Natural killer cell (primary cell): ENCODE results near the gene DGCR2. TPM values are rescaled to one million over a fixed set of nuclear protein-coding genes. Genes with fewer than 3 reads are reported as not detected.
A peak's percentile ranks its signal among the peaks of the same experiment; 100 is the strongest.
"Not testable (repeated sequence)": the region's sequence is repeated elsewhere in the genome, so short reads cannot be mapped to it uniquely, and the experiment has no call there.

Experiments used
- ATAC-seq, 3 donors: fragments of 150-1000 bp in 2 of 3; fragments of 200-7000 bp in 1 of 3; cut with Tn5 transposase; 1 replicate in 1 of 3; 2 replicates in 2 of 3; pipeline ENCODE4 v1.10.0; 2021; ENCODE audit warnings: mild to moderate bottlenecking in 2 of 3, moderate library complexity in 2 of 3
- DNase-seq, 2 donors: peaks; one replicate each; pipeline versions ENCODE4 v3.0.0 to v3.0.0-alpha.2; 2013 to 2021; ENCODE audit warnings: mixed read lengths in 1 of 2
- H3K27ac ChIP-seq: one replicate; pipeline ENCODE4 v1.5.1; 2013; ENCODE audit warnings: mild to moderate bottlenecking, low read length
- H3K27me3 ChIP-seq: one replicate; pipeline ENCODE4 v1.6.1; 2013; ENCODE audit warnings: low read length; ENCODE audit not compliant: control insufficient read depth, insufficient read depth
- H3K36me3 ChIP-seq: one replicate; pipeline ENCODE4 v1.6.1; 2013; ENCODE audit warnings: low read length; ENCODE audit not compliant: control insufficient read depth, insufficient read depth
- H3K4me1 ChIP-seq: one replicate; pipeline ENCODE4 v1.6.1; 2013; ENCODE audit warnings: low read length; ENCODE audit not compliant: control insufficient read depth, insufficient read depth
- H3K4me3 ChIP-seq: one replicate; pipeline ENCODE4 v1.5.1; 2013; ENCODE audit warnings: low read length
- H3K9me3 ChIP-seq: one replicate; pipeline ENCODE4 v1.6.1; 2013; ENCODE audit warnings: low read length; ENCODE audit not compliant: control insufficient read depth, insufficient read depth
- H3K27ac Mint-ChIP-seq, 2 donors: one replicate each; pipeline ENCODE4 v1.8.0; 2022; ENCODE audit warnings: mild to moderate bottlenecking in 2 of 2, mixed read lengths in 2 of 2, moderate library complexity in 1 of 2
- H3K27me3 Mint-ChIP-seq, 2 donors: one replicate each; pipeline ENCODE4 v1.8.0; 2022; ENCODE audit warnings: low read depth in 2 of 2, mixed read lengths in 2 of 2
- H3K36me3 Mint-ChIP-seq: one replicate; pipeline ENCODE4 v1.8.0; 2022; ENCODE audit warnings: mixed read lengths
- H3K4me1 Mint-ChIP-seq, 2 donors: one replicate each; pipeline ENCODE4 v1.8.0; 2022; ENCODE audit warnings: mixed read lengths in 2 of 2
- H3K4me3 Mint-ChIP-seq: one replicate; pipeline ENCODE4 v1.8.0; 2022; ENCODE audit warnings: mild to moderate bottlenecking, moderate library complexity, mixed read lengths
- H3K9me3 Mint-ChIP-seq, 2 donors: one replicate each; pipeline ENCODE4 v1.8.0; 2022; ENCODE audit warnings: mixed read lengths in 2 of 2
- WGBS: methylation state at CpG from one replicate; pipeline ENCODE4 v1.1.7; 2013; ENCODE audit warnings: missing lambda C conversion rate; ENCODE audit not compliant: insufficient coverage; 5-methylcytosine and 5-hydroxymethylcytosine counted together
- intact Hi-C: fragments of 100-400 bp; cut with micrococcal nuclease; formaldehyde crosslinking; loops from one replicate; pipeline ENCODE4 v1.14.2; 2022
- total RNA-seq, 4 donors: library from RNA; stranded (reverse); fragments of 120-200 nt in 1 of 4; gene quantifications; one replicate each; pipeline versions ENCODE4 v1.2.3 to v1.2.4, GENCODE V29; 2013 to 2022
- TF ChIP-seq, protein P1 (sequence below): fragments of 200-600 bp; IDR thresholded peaks from one replicate; pipeline ENCODE4 v1.8.0; 2022; ENCODE audit warnings: antibody characterized with exemption

DGCR2 gene
- total RNA-seq, 3 donors from 2014 or later (not counting 1 experiment from before 2014, with no cell fraction given): 27.5 to 44.1 (median 41.3) TPM

GRCh38 chr22:19086896-19087295 is 35.3 kb downstream of the DGCR2 start:
- WGBS: 100% methylated on average over 3 of the region's 3 CpGs
- H3K36me3 Mint-ChIP-seq: no peaks in the 10 kb centered on the region
- H3K27ac Mint-ChIP-seq: peak overlapping the region in 1 of 2 donors; percentile 66
- no peaks in the 10 kb centered on the region for H3K27me3 Mint-ChIP-seq
- Histone ChIP-seq H3K27me3 (no peaks in the 10 kb centered on the region), H3K9me3 (no peaks in the 10 kb centered on the region), H3K4me3 (no peak overlapping the region), H3K27ac (no peak overlapping the region), H3K4me1 (peaks cover 5% of the 10 kb centered on the region), H3K36me3 (peaks cover 22% of the 10 kb centered on the region)
- DNase-seq: no peak
- TF ChIP-seq, protein P1, sequence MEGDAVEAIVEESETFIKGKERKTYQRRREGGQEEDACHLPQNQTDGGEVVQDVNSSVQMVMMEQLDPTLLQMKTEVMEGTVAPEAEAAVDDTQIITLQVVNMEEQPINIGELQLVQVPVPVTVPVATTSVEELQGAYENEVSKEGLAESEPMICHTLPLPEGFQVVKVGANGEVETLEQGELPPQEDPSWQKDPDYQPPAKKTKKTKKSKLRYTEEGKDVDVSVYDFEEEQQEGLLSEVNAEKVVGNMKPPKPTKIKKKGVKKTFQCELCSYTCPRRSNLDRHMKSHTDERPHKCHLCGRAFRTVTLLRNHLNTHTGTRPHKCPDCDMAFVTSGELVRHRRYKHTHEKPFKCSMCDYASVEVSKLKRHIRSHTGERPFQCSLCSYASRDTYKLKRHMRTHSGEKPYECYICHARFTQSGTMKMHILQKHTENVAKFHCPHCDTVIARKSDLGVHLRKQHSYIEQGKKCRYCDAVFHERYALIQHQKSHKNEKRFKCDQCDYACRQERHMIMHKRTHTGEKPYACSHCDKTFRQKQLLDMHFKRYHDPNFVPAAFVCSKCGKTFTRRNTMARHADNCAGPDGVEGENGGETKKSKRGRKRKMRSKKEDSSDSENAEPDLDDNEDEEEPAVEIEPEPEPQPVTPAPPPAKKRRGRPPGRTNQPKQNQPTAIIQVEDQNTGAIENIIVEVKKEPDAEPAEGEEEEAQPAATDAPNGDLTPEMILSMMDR: no peak
- H3K4me1 Mint-ChIP-seq: peaks cover 33% of the 10 kb centered on the region in 2 donors
- no peak overlapping the region for H3K4me3 Mint-ChIP-seq
- H3K9me3 Mint-ChIP-seq: no peaks in the 10 kb centered on the region
- no peak for ATAC-seq
- intact Hi-C loops: no loop called here

DNA sequence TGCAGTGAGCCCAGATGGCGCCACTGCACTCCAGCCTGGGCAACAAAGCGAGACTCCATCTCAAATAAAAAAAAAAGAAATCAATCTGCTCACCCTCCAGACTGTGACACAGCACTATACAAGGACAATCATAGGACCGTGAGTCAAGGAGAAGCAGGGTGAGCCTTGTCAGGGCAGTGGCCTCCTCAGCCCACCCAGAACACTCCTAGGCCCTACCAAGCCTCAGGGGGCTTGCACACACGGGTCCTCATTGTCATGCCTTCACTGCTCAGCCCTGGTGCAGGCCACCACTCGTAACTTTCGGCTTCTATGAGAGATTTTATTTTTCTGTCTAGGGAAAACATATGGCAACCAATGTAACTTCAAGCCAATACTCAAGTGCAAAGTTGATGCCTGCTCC is 35.8 kb downstream of the DGCR2 start:
- Histone ChIP-seq H3K27me3 (no peaks in the 10 kb centered on the region), H3K9me3 (no peaks in the 10 kb centered on the region), H3K4me3 (no peak overlapping the region), H3K27ac (no peak overlapping the region), H3K4me1 (peaks cover 5% of the 10 kb centered on the region), H3K36me3 (peaks cover 22% of the 10 kb centered on the region)
- Mint-ChIP-seq H3K4me3 (no peak overlapping the region), H3K27ac (peak overlapping the region; percentile 66 to 82), H3K9me3 (no peaks in the 10 kb centered on the region), H3K36me3 (no peaks in the 10 kb centered on the region), H3K27me3 (no peaks in the 10 kb centered on the region), H3K4me1 (peaks cover 33% of the 10 kb centered on the region in 2 donors)
- TF ChIP-seq, protein P1: no peak
- no peak for ATAC-seq
- 86% methylated on average over 6 of the region's 6 CpGs for WGBS
- no peak for DNase-seq
- intact Hi-C loops: no loop called here

- Mint-ChIP-seq H3K27ac (peak overlapping the region; percentile 66 to 82), H3K4me3 (peak overlapping the region; percentile 60), H3K4me1 (peaks cover 26 to 27% of the 10 kb centered on the region in 2 donors), H3K9me3 (no peaks in the 10 kb centered on the region), H3K27me3 (no peaks in the 10 kb centered on the region), H3K36me3 (no peaks in the 10 kb centered on the region)
- no peak for DNase-seq
- H3K36me3 ChIP-seq: peaks cover 27% of the 10 kb centered on the region
- H3K4me1 ChIP-seq: peaks cover 5% of the 10 kb centered on the region
- H3K27ac ChIP-seq: no peak overlapping the region
- H3K9me3 ChIP-seq: no peaks in the 10 kb centered on the region
- 50% methylated on average over 1 of the region's 1 CpG for whole genome bisulfite sequencing
- H3K27me3 ChIP-seq: no peaks in the 10 kb centered on the region
- H3K4me3 ChIP-seq: no peak overlapping the region
- ATAC-seq: peak in 1 of 3 donors; percentile 52
- intact Hi-C loops: no loop called here
- TF ChIP-seq, protein P1: no peak
Measured at GRCh38 chr22:19085233-19085718, 36.9 kb downstream of the DGCR2 start.

DNA sequence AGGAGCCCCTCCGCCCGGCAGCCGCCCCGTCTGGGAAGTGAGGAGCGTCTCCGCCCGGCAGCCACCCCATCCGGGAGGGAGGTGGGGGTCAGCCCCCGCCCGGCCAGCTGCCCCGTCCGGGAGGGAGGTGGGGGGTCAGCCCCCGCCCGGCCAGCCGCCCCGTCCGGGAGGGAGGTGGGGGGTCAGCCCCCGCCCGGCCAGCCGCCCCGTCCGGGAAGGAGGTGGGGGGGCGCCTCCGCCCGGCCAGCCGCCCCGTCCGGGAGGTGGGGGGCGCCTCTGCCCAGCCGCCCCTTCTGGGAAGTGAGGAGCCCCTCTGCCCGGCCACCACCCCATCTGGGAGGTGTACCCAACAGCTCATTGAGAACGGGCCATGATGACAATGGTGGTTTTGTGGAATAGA is 37.6 kb downstream of the DGCR2 start:
- H3K27ac Mint-ChIP-seq, DNase-seq, H3K9me3 Mint-ChIP-seq, H3K4me3 ChIP-seq, H3K27me3 ChIP-seq, H3K4me3 Mint-ChIP-seq, H3K4me1 ChIP-seq, H3K27me3 Mint-ChIP-seq, ATAC-seq, H3K27ac ChIP-seq, H3K9me3 ChIP-seq, H3K36me3 Mint-ChIP-seq, intact Hi-C loops: not testable (repeated sequence)
- peaks cover 30% of the 10 kb centered on the region for H3K36me3 ChIP-seq
- H3K4me1 Mint-ChIP-seq: peaks cover 27% of the 10 kb centered on the region in 2 donors
- WGBS: 96% methylated on average over 18 of the region's 32 CpGs

DNA sequence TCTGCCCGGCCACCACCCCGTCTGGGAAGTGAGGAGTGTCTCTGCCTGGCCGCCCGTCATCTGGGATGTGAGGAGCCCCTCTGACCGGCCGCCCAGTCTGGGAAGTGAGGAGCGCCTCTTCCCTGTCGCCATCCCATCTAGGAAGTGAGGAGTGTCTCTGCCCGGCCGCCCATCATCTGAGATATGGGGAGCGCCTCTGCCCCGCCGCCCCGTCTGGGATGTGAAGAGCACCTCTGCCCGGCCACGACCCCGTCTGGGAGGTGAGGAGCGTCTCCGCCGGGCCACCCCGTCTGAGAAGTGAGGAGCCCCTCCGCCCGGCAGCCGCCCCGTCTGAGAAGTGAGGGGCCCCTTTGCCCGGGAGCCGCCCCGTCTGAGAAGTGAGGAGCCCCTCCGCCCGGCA is 38.1 kb downstream of the DGCR2 start:
- WGBS: 93% methylated on average over 30 of the region's 30 CpGs
- H3K27me3 Mint-ChIP-seq, intact Hi-C loops, H3K9me3 Mint-ChIP-seq, H3K4me1 ChIP-seq, H3K36me3 Mint-ChIP-seq, H3K4me3 ChIP-seq, H3K4me3 Mint-ChIP-seq, H3K27ac ChIP-seq, H3K9me3 ChIP-seq, H3K27me3 ChIP-seq, DNase-seq, ATAC-seq, H3K27ac Mint-ChIP-seq: not testable (repeated sequence)
- H3K36me3 ChIP-seq: peaks cover 28% of the 10 kb centered on the region
- peaks cover 26 to 28% of the 10 kb centered on the region in 2 donors for H3K4me1 Mint-ChIP-seq
